HEK293 (cell line): ENCODE data around the gene TEDC2.

ENCODE experiments used
- KLF1 ChIP-seq: fragments of 450-650 bp; formaldehyde crosslinking; IDR thresholded peaks from 2 replicates; pipeline ENCODE4 v1.5.1; 2016; ENCODE audit warnings: missing biosample characterization, missing genetic modification characterization
- KLF8 ChIP-seq: fragments of 450-650 bp; formaldehyde crosslinking; IDR thresholded peaks from 2 replicates; pipeline ENCODE4 v1.5.1; 2016; ENCODE audit warnings: missing biosample characterization, missing genetic modification characterization
- PBX3 ChIP-seq: sonication (generic); formaldehyde crosslinking; IDR thresholded peaks from 2 replicates; pipeline ENCODE4 v1.8.1; 2022; ENCODE audit warnings: mild to moderate bottlenecking, moderate library complexity, missing genetic modification reagents
- PRDM2 ChIP-seq: fragments of 450-650 bp; formaldehyde crosslinking; IDR thresholded peaks from 2 replicates; pipeline ENCODE4 v1.5.1; 2016; ENCODE audit warnings: missing biosample characterization, missing genetic modification characterization, borderline replicate concordance
- PRDM6 ChIP-seq: fragments of 450-650 bp; formaldehyde crosslinking; IDR thresholded peaks from 2 replicates; pipeline ENCODE4 v1.5.1; 2017; ENCODE audit warnings: missing biosample characterization, missing genetic modification characterization
- REST ChIP-seq: fragments of 450-650 bp; formaldehyde crosslinking; IDR thresholded peaks from 2 replicates; pipeline ENCODE4 v1.5.1; 2016; ENCODE audit warnings: missing biosample characterization, missing genetic modification characterization
- ZBTB1 ChIP-seq: fragments of 450-650 bp; formaldehyde crosslinking; IDR thresholded peaks from 2 replicates; pipeline ENCODE4 v1.5.1; 2016; ENCODE audit warnings: missing biosample characterization, missing genetic modification characterization
- ZBTB7A ChIP-seq: fragments of 450-650 bp; formaldehyde crosslinking; IDR thresholded peaks from 2 replicates; pipeline ENCODE4 v1.5.1; 2016; ENCODE audit warnings: low read depth, missing biosample characterization, missing genetic modification characterization
- ZFP3 ChIP-seq: fragments of 450-650 bp; formaldehyde crosslinking; IDR thresholded peaks from 2 replicates; pipeline ENCODE4 v1.5.1; 2016; ENCODE audit warnings: low read depth, missing biosample characterization, missing genetic modification characterization
- ZNF140 ChIP-seq: fragments of 450-650 bp; formaldehyde crosslinking; IDR thresholded peaks from 2 replicates; pipeline ENCODE4 v1.5.1; 2016; ENCODE audit warnings: missing biosample characterization, missing genetic modification characterization
- ZNF157 ChIP-seq: fragments of 450-650 bp; formaldehyde crosslinking; IDR thresholded peaks from 2 replicates; pipeline ENCODE4 v1.5.1; 2016; ENCODE audit warnings: missing biosample characterization, missing genetic modification characterization
- ZNF18 ChIP-seq: fragments of 450-650 bp; formaldehyde crosslinking; IDR thresholded peaks from 2 replicates; pipeline ENCODE4 v1.5.1; 2016; ENCODE audit warnings: missing biosample characterization, missing genetic modification characterization
- ZNF221 ChIP-seq: fragments of 450-650 bp; formaldehyde crosslinking; IDR thresholded peaks from 2 replicates; pipeline ENCODE4 v1.5.1; 2017; ENCODE audit warnings: missing biosample characterization, missing genetic modification characterization, borderline replicate concordance
- ZNF266 ChIP-seq: fragments of 450-650 bp; formaldehyde crosslinking; IDR thresholded peaks from 2 replicates; pipeline ENCODE4 v1.5.1; 2016; ENCODE audit warnings: missing biosample characterization, missing genetic modification characterization, low read depth
- ZNF292 ChIP-seq: fragments of 450-650 bp; formaldehyde crosslinking; IDR thresholded peaks from 2 replicates; pipeline ENCODE4 v1.5.1; 2016; ENCODE audit warnings: low read depth, missing biosample characterization, missing genetic modification characterization, borderline replicate concordance
- ZNF350 ChIP-seq: fragments of 450-650 bp; formaldehyde crosslinking; IDR thresholded peaks from 2 replicates; pipeline ENCODE4 v1.5.0; 2017; ENCODE audit warnings: missing biosample characterization, mild to moderate bottlenecking, missing genetic modification characterization
- ZNF423 ChIP-seq: fragments of 450-650 bp; formaldehyde crosslinking; IDR thresholded peaks from 2 replicates; pipeline ENCODE4 v1.5.1; 2016; ENCODE audit warnings: missing biosample characterization, missing genetic modification characterization
- ZNF426 ChIP-seq: fragments of 450-650 bp; formaldehyde crosslinking; IDR thresholded peaks from 2 replicates; pipeline ENCODE4 v1.5.1; 2017; ENCODE audit warnings: missing biosample characterization, missing genetic modification characterization, mild to moderate bottlenecking, inconsistent platforms, moderate library complexity
- ZNF473 ChIP-seq: fragments of 450-650 bp; formaldehyde crosslinking; IDR thresholded peaks from 2 replicates; pipeline ENCODE4 v1.5.1; 2017; ENCODE audit warnings: missing biosample characterization, missing genetic modification characterization
- ZNF521 ChIP-seq: fragments of 450-650 bp; formaldehyde crosslinking; IDR thresholded peaks from 2 replicates; pipeline ENCODE4 v1.5.1; 2017; ENCODE audit warnings: missing biosample characterization, mild to moderate bottlenecking, missing genetic modification characterization
- ZNF585B ChIP-seq: fragments of 450-650 bp; formaldehyde crosslinking; IDR thresholded peaks from 2 replicates; pipeline ENCODE4 v1.5.1; 2016; ENCODE audit warnings: missing biosample characterization, missing genetic modification characterization
- ZNF654 ChIP-seq: fragments of 450-650 bp; formaldehyde crosslinking; IDR thresholded peaks from 2 replicates; pipeline ENCODE4 v1.5.1; 2016; ENCODE audit warnings: low read depth, missing biosample characterization, missing genetic modification characterization
- ZNF658 ChIP-seq: fragments of 450-650 bp; formaldehyde crosslinking; IDR thresholded peaks from 2 replicates; pipeline ENCODE4; 2016; ENCODE audit warnings: missing biosample characterization, missing genetic modification characterization
- ZNF704 ChIP-seq: fragments of 450-650 bp; formaldehyde crosslinking; IDR thresholded peaks from 2 replicates; pipeline ENCODE4 v1.5.1; 2016; ENCODE audit warnings: missing biosample characterization, missing genetic modification characterization

TEDC2 gene

GRCh38 chr16:2473999-2474876 is 14.3 kb downstream of the TEDC2 start (continued):
- TF ChIP-seq PRDM2 (tag by site-specific recombination): no peak
- no peak for TF ChIP-seq REST
- TF ChIP-seq ZNF221 (tag by site-specific recombination): no peak
- no peak for TF ChIP-seq ZBTB1 (tag by site-specific recombination)
- TF ChIP-seq ZNF140 (tag by site-specific recombination): no peak
- TF ChIP-seq ZNF18 (tag by site-specific recombination): no peak
- TF ChIP-seq KLF1 (tag by site-specific recombination): peak; percentile 57
- TF ChIP-seq ZNF157: no peak
- no peak for TF ChIP-seq ZNF473
- TF ChIP-seq ZNF521 (tag by site-specific recombination): no peak
- no peak for TF ChIP-seq ZNF423 (tag by site-specific recombination)
- TF ChIP-seq ZNF658 (tag by site-specific recombination): no peak
- no peak for TF ChIP-seq ZNF426 (tag by site-specific recombination)
- TF ChIP-seq PRDM6 (tag by site-specific recombination): no peak
- TF ChIP-seq ZNF350: no peak
- TF ChIP-seq ZNF266 (tag by site-specific recombination): no peak
- no peak for TF ChIP-seq PBX3 (CRISPR knock-in tag)
- TF ChIP-seq ZFP3 (tag by site-specific recombination): no peak
- no peak for TF ChIP-seq ZNF704 (tag by site-specific recombination)
- TF ChIP-seq ZNF585B (tag by site-specific recombination): 0 out of 2 replicates have a peak, but pooled peaks have one; percentile 8
- peak; percentile 69 for TF ChIP-seq ZBTB7A (tag by site-specific recombination)
- TF ChIP-seq KLF8 (tag by site-specific recombination): peak; percentile 23; the same call in 1 of the 2 replicates
- TF ChIP-seq ZNF292: no peak
- TF ChIP-seq ZNF654: no peak
